Activated CD8-positive, alpha-beta memory T cell treated with anti-CD3 and anti-CD28 coated beads for 4 hours (primary cell): ENCODE measurements around the gene EPHB2.

Experiments
- DNase-seq, 2 donors: peaks; one replicate each; pipeline ENCODE4 v3.0.0-alpha.2; 2020; ENCODE audit warnings: low read depth in 2 of 2

Gene EPHB2

DNA sequence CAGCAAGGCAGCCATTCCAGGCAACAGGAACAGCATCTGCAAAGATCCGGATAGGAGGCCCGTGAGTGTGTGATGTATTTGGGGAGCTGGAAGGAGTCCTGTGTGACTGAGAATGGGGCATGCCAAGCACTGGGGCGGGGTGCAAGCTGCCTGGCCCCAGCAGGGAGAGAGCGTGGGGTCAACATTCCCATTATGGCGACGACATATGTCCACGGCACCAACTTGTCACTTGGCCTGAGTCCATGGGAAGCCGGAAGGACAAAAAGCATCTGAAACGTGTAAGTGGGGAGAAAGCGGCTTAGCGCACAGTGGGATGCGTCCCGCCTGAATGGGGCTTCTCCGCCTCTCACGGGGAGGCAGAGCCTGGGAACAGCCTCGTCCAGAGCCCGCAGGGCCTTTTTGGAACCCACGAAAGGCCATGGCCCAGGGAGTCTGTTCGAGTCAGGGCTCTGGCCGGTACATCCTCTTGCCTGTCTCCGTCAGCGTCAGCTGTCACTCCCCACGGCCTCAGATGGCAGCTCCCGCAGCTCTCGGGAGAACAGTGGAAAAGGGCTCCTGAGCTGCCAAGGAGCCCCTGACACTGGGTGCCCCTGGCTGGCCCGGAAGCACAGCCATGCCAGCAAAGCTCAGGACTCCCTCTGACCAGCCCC lies 12.4 kb downstream of the EPHB2 start:
- no peak for DNase-seq

DNA sequence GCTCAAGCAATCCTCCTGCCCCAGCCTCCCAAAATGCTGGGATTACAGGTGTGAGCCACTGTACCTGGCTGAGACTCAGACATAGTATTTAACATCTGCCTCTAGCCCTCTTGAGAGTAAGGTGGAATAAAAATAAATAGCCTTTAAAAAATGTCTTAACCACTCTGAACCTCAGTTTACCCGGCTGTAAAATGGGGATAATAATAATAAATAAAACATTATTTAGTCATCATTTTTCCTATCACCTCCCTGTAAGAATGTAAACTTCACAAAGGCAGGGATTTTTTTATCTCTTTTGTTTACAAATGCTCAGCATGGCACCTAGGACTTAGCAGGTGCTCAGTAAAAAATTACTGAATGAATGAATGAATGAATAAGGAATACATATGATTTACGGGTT lies 17.2 kb downstream of the EPHB2 start:
- DNase-seq: no peak

DNA sequence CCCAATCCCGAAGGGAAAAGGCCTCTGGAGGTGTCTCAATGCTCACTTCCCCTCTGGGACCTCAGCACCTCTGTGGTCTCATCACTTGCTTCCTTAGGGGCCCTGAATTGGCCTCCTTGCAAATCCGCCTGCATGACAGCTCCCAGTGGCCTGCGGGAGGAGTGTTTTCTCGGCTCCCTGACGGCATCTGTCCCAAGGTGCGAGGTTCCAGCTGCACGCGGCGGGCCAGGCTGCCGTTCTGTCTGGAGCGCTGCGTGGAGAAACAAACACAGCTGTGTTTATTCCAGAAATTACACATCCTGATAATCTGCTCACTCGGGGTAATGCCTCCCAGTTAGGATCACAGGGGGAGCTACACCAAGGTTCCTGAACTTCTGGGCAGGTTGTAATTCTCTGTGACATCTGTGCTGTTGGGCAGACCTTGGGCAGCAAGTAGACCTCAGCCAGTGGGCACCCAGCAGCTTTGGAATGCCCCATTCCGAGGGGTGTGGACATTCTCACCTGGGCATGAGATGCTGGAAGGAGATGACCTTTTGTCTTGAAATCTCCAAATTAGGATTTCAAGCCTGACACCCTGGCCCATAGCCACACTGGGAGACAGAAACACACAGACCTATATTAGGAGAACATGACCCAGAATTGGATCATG lies 18.2 kb downstream of the EPHB2 start:
- no peak for DNase-seq

DNA sequence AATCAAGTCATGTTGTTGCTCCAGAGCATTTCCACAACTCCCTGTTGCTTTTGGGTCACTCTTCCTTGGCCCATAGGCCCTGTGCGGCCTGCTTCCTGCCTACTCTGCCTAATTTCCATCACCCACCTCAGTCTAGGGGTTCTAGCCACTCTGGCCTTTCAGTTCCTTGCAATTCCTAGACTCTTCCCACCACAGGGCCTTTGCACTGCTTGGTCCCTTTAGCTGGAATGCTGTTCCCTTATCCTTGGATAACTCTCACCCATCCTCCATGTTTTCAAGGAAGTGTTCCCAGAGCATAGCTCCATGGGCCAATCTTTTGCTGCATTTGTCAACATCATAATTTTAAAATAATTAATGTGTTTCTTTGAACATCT lies 18.7 kb downstream of the EPHB2 start:
- DNase-seq: no peak

DNA sequence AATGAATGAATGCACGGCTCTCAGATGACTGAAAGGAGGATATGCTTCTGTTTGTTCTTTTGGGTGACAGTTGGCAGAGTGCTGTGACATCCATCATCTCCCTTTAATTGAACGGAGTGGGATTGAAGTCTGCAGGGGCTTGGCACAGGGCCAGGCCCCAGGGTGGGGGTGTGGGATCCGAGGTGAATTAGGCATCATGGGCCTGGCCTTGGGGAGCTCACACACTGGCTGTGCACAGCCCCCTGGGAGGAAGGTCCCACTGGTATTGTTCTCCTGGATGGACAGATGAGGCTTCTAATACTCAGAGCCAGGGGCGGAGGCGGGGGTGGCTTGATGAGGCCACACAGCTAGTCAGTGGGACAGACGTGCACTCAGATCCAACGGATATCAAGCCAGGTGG lies 19.3 kb downstream of the EPHB2 start:
- no peak for DNase-seq

DNA sequence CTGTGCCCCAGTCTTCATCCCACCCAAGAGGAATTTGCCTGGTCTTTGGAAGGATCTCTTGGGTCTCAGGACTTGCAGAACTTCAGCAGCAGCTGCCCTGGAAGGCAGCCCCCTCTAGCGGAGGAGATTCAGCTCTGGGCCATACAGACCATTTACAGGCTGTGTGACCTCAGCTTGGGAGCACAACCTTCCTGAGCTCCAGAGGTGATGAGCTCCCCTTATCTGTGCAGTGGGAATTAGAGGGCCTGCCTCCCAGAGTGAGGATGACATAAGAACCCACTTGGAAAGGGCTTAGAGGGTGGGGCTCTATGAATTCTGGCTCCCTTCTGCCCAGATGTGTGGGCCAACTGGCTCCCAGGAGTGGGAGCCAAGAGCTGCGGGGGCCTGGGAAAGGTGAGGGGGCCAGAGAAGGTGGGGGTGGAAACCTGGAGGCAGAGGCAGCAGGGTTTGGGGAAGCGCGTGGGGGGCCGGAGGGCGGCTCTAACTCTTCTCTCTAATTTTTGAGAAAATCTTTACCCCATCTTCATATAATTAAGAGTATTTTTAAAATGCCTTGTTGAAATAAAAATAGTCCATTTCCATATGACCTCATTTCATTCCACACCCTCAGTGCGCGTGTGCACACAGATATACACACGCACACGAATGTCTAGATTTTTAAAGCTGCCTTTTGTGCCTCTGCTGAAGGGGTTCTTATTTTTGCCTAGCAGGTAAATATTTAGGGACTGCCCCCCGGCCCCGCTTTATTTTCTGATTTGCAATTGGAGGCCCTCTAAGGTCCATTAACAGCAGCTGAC lies 21.5 kb downstream of the EPHB2 start:
- no peak for DNase-seq

DNA sequence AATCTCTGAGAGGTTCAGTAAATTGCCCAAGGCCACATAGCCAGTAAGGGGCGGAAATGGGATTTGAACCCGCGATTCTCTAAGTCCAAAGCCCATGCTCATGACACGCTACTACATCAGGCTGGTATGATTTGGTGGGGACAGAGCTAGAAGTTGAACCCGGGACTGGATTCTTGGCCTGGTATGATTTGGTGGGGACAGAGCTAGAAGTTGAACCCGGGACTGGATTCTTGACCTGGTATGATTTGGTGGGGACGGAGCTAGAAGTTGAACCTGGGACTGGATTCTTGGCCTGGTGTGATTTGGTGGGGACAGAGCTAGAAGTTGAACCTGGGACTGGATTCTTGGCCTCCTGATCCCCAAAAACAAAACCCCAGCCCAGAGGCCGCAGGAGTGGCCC lies 23.0 kb downstream of the EPHB2 start:
- no peak for DNase-seq

DNA sequence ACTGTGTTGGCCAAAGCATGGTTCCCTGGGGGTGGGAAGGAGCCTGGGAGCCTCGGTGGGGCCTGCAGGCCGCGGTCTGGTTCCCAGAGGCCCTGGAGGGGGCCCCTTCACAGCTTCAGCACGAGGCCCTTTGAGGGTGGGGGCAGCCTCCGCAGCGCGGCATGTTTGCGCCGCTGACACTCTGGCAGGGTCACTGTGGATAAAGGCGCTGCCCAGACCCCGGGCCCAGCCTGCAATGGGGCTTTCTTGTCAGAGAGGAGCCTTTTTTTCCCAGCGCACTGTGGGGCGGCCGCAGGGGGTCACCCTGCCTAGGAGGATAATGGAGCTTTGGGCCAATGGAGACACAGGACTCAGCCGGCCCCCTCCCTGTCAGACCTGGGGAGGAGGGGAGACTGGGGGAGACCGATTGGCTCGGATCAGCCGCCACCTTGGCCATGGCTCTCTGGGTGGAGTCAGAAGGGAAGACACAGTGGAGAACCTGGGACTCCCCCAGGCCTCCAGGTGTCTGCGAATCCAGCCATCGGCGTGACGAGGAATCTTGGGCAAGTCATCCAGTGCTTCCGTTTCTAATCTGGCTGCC lies 26.0 kb downstream of the EPHB2 start:
- no peak for DNase-seq

DNA sequence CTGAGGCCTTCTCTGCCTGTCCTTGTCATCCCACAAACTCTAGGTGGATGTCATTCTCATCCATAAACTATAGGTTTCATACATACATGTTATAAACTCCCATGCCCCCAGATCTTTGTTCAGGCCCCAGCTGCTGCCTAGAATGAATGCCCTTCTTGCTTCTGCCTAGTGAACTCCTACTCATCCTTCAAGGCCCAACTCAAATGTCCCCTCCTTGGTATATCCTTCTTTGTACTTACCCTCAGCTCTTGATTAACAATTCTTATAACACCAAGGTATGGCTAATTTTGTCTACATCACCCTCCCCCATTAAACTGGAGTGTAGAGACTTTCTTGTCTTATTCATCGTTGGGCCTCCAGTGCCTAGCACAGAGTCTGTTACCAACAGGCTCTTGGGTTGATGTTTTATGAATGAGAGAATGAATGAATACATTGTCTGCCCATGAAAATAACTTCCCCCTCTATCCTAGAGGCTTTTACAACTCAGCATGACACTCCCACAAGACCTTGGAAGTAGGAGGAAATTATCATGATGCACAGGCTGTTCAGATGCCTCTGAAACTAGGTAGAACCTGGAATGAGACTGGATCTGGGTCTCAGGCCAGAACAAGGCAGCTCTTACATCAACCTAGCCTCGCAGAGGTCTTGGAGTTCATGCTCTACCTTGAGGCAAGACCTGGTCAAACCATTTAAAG lies 26.9 kb downstream of the EPHB2 start:
- DNase-seq: no peak

DNA sequence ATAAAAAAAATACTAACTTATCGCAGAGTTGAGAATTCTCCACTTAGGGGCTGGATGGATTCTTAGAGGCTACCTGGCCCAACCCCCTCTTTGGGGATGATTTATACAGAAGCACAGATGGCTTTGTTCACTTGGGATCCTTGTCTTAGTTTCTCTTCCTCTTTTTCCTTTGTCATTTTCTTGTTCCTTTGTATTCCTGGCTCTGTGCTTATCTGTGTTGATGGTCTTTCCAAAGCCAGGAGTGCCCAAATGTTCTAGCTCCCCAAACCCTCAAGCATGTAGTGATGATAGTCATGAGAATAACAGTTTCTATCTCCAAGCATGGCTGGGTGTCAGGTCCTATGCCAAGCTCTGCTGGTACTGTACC lies 27.4 kb downstream of the EPHB2 start:
- DNase-seq: no peak

DNA sequence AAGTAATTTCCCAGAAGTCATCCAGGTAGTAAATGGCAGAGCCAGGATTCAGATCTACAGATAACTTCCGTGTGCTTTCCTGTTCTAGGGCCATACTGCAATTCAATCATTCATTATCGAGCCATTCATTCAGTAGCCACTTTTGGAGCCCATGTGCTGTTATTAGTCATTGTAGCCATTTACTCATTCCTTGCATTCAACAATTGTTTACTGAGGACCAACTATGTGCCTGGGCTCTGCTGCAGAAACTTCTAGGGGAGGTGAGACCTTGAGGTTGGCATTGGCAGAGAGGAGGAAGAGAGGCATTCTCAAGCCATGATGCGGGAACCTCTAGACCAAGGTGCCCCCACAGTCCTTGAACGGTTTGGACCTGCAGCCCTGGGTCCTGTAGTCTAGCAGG lies 27.9 kb downstream of the EPHB2 start:
- DNase-seq: no peak

DNA sequence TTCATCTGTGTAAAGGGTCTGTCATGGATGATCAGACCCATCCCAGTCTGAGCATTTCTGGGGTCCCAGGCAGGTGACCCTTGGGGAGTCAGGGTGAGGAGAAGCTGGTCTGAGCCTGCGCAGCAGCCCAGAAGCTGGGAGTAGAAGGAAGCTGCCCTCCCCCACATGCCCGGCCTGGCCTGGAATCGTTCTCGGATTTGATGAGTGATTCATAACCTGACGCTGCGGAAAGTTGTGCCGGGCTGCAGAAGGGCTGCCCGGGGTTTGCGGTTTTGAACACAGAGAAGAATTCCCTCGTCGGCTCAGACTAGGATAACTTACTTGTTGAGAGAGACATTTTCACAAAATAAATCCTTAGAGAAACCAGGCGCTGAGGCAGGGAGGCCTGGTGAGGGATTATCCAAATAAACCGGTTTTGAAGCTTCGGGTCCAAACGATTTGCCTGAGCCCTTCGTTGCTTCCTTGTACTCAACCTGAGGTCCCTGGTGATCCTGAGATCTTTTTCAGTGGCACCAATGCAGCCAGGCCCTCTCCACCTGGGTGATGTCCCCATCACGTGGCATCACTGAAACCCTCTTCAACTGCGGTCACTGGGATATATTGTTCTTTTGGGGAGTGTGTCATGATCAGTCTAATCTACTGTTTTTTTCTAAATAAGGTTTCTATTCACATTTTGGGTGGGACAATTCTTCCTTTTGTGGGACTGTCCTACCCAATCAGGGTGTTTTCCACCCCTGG lies 29.2 kb downstream of the EPHB2 start:
- no peak for DNase-seq

DNA sequence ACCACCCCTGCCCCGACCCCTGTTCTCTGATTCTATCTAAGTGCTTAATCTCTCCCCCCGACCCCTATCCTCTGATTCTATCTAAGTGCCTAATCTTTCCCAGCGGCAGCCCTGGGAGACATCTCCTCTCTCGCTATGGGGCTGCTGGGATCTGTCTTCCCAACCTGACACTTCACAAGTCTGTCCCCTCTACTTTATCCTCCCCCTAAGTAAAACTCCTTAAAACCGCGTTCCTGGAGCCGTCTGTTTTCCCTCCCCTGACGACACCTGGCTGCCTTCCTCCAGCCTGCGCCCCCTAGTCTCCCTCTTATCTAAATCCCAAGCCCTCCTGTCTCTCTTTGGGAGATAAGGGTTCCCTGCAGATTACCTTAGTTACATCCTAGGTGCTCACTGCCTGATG lies 30.5 kb downstream of the EPHB2 start:
- no peak for DNase-seq

DNA sequence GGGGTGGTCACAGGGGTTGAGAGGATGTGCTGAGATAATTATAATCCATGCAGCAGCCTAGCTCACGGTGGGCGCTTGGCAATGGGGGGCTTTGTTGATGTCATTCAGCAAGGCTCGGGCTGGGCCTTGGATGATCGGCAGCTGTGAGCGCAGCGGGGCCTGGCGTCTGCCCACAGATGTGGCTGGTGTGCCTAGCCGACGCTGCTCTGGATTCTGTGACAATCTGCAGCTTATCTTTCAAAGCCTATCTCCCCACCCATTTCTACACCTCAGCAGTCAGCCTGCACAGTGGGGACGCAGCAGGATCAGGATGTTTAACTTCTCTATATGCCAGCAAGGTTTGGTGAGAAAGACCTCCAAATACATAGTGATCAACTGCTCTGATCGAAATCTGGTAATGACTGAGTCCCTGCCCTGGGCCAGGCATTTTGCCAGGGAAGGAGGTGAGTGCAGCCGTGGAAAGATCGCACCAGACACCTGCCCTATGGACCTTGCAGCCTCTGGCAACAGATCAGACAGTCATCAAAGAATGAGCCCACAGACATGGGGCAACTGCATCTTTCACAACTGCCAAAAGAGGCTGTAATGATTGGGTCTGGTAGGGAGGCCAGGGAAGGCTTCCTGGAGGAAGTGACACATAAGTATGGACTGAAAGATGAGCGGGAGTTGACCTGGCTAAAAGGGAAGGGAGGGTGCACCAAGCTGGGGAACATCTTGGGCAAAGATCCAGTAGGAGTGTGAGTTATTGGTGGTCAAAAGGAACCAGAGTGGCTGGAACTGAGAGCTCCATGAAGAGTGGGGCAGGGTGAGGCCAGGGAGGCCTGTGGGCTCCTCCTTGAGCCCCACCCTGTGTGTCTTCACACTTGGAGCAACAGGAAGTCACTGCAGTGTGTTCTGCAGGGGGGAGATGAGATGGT lies 35.3 kb downstream of the EPHB2 start:
- DNase-seq: no peak

DNA sequence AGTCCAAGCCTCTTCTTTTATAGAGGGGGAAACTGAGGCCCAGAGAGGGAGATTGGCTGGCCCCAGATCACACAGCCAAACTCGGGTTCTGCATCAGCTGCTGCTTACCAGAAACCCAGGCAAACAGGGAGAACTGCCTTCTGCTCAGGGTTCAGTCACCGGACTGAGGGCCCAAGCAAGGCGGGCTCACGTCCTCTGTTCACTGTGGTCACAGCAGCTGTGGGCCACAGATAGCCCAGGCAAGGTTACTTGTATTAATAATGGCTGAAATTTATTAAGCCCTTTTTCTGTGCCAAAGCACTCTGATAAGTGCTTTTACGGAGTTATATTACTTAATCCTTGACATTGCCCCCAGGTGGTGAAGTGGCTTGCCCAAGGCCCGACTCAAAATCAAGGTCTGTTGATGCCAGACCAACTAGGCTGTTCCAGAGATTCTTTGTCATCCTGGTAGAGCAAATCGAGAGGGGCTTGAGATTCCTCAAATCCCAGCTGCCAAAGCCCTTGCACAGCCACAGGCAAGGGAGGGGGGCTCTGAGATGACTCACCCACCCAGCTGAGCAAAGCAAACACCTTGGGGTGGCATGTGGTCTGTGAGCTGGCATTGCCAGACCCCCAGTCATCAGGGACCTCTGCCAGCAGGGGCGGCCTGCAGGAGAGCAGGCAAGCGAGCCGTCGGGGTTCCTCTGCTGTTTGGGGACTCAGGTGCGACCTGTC lies 36.5 kb downstream of the EPHB2 start:
- no peak for DNase-seq

DNA sequence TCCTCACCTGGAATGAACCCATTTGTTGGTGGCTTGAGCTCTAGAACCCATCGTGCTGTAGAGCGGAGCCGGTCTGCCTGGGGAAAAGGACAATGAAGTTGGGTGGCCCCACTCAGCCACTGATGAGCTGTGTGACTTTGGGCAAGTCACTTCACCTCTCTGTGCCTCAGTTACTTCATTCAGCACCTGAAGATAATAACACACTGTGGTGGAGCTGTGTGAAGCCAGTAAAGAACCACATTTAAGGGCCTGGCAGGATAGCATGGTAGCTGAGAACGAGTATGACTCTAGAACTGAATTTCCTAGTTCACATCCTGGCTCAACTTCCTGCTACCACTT lies 37.1 kb downstream of the EPHB2 start:
- DNase-seq: no peak

DNA sequence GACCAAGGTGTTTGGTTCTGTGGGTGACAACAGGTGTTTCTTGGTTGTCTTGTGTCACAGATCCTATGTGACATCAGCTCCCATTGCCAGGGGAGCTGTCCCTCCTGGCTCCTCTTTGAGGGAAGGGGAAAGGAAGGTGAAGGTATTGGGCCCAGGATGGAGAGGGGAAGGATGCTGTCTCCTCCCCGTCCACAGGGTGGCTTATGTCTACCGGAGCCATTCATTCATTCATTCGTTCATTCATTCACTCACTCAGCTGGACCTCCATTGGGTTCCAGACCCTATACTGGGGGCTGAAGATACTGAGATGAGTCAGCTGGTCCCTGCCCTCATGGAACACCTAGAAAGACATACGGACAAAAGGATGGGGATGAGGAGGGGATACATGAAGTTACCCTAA lies 38.9 kb downstream of the EPHB2 start:
- no peak for DNase-seq

DNA sequence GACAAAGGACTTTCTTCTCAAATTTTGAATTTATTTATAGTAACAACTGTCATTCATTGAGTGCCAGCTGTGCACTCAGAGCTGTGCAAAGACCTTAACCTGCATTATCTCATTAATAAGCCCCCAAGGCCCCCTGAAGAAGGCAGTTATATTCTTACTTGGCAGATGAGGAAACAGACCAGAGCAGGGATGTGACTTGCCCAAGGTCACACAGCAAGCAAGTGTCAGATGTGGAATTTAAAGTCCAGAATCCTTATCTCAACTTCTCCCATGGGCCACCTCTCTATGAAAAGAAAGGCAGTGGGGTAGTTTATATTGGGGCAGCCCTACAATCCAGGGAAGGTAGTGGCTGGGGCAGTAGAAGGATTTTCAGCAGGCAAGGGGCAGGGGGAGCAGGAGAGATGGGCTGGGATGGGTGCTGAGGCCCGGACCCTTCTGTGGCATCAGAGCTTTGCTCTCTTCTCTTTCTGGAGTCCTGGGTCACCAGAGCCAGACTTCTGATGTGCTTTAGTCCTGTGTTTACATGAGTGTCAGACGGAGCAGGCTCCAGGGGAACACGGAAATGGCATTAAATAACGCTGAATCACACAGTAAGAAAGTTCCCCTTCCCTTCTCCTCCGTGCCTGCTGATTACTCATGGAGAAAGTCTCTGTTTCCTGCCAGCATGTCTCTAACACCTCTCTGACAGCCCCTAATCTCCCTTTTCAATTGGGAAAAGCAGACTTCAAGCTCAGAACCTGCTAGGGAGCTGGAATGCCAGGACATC lies 39.5 kb downstream of the EPHB2 start:
- no peak for DNase-seq

DNA sequence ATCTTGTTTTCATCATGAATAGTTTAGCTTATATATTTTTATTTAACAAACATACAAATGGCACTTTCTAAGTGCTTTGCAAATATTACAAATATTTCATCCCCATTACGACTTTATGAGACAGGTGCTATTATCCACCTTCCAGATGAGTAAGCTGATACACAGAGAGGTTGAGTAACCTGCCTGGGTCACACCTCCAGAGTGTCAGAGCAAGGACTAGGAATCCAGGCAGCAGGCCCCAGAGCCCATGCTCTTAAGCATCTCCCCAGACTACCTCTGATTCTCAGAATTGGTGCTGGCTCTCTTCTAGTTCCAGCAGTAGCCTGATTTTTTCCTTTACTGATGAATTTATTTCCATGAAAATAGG lies 40.0 kb downstream of the EPHB2 start:
- DNase-seq: no peak
